Endothelial cell of umbilical vein (primary cell): ENCODE measurements around the gene IRX1. TPM values are rescaled to one million over a fixed set of nuclear protein-coding genes. Genes with fewer than 3 reads are reported as not detected.

Experiments used
- BruUV-seq: library from RNA; stranded (reverse); fragments of 400-500 nt; replicated peaks from 2 replicates; lab custom pipeline; 2021; lab: Mats Ljungman, UMichigan
- CTCF ChIA-PET: fragments of 300-600, 350-600 bp; sonication (Branson Sonifier 250); formaldehyde crosslinking; loops from one replicate; lab custom pipeline; 2021; ENCODE audit warnings: antibody characterized with exemption, inconsistent platforms; lab: Charles Lee
- POLR2A ChIA-PET: fragments of 300-600, 350-600 bp; sonication (Branson Sonifier 250); formaldehyde crosslinking; loops from one replicate; lab custom pipeline; 2021; ENCODE audit warnings: antibody characterized with exemption, inconsistent platforms; lab: Charles Lee
- DNase-seq: peaks from one replicate; pipeline ENCODE4 v3.0.0-alpha.2; 2011; ENCODE audit warnings: low read depth, low spot score
- FAIRE-seq: peaks from 2 replicates; lab custom pipeline; 2011; peaks lifted over from hg19 to GRCh38; lab: Jason Lieb, UNC
- H2AFZ ChIP-seq: 2 replicates; pipeline ENCODE4 v1.6.0; 2012; ENCODE audit warnings: low read depth, low read length, control low read depth, inconsistent platforms
- H3K27ac ChIP-seq: 2 replicates; pipeline ENCODE4 v1.5.1; 2011; ENCODE audit warnings: low read depth, mild to moderate bottlenecking, control low read depth, low read length, moderate library complexity; ENCODE audit not compliant: insufficient read depth
- H3K27me3 ChIP-seq, 2 experiments: 2 replicates each; pipeline versions ENCODE4 v1.6.0 to v1.6.1; 2011; ENCODE audit warnings: low read length in 2 of 2, mixed read lengths in 1 of 2; ENCODE audit not compliant: control insufficient read depth in 2 of 2, insufficient read depth in 2 of 2
- H3K36me3 ChIP-seq, 2 experiments: 2 replicates in 1 of 2; 3 replicates in 1 of 2; pipeline ENCODE4 v1.5.1; 2011; ENCODE audit warnings: low read length in 2 of 2, mild to moderate bottlenecking in 1 of 2, moderate library complexity in 1 of 2; ENCODE audit not compliant: control insufficient read depth in 2 of 2, insufficient read depth in 2 of 2; ENCODE audit errors: extremely low read depth in 1 of 2
- H3K4me1 ChIP-seq: 3 replicates; pipeline ENCODE4 v1.5.1; 2011; ENCODE audit warnings: mild to moderate bottlenecking, low read length; ENCODE audit not compliant: control insufficient read depth, insufficient read depth; ENCODE audit errors: extremely low read depth
- H3K4me2 ChIP-seq: 2 replicates; pipeline ENCODE4 v1.6.1; 2011; ENCODE audit warnings: low read length, control low read depth, mixed read lengths; ENCODE audit not compliant: insufficient read depth
- H3K4me3 ChIP-seq, 3 experiments: fragments of 200-600 bp in 1 of 3; sonication (generic), shearing (Covaris generic) in 1 of 3; replicated peaks in 1 of 3; 2 replicates each; pipeline ENCODE4 v1.5.1; 2011 to 2016; ENCODE audit warnings: control low read depth in 3 of 3, low read length in 3 of 3, mild to moderate bottlenecking in 2 of 3, inconsistent platforms in 1 of 3, low read depth in 1 of 3, moderate library complexity in 1 of 3; ENCODE audit not compliant: insufficient read depth in 1 of 3
- H3K79me2 ChIP-seq: 2 replicates; pipeline ENCODE4 v1.6.0; 2012; ENCODE audit warnings: low read length, inconsistent platforms; ENCODE audit not compliant: control insufficient read depth, insufficient read depth
- H3K9ac ChIP-seq: replicated peaks from 2 replicates; pipeline ENCODE3; 2011; ENCODE audit warnings: low read length, control low read depth; ENCODE audit not compliant: insufficient read depth; ENCODE audit errors: extremely low read depth
- H3K9me1 ChIP-seq: replicated peaks from 3 replicates; pipeline ENCODE4 v1.6.0; 2011; ENCODE audit warnings: mild to moderate bottlenecking, low read length; ENCODE audit not compliant: control insufficient read depth, insufficient read depth; ENCODE audit errors: extremely low read depth
- H3K9me3 ChIP-seq: replicated peaks from 2 replicates; pipeline ENCODE4 v1.5.1; 2012; ENCODE audit warnings: low read length, inconsistent platforms; ENCODE audit not compliant: control insufficient read depth, insufficient read depth
- H4K20me1 ChIP-seq: replicated peaks from 2 replicates; pipeline ENCODE3; 2011; ENCODE audit warnings: mild to moderate bottlenecking, low read length; ENCODE audit not compliant: control insufficient read depth, insufficient read depth; ENCODE audit errors: extremely low read depth
- EZH2 ChIP-seq: IDR thresholded peaks from 2 replicates; pipeline ENCODE4 v1.6.1; 2012; ENCODE audit warnings: borderline replicate concordance, low read depth, mild to moderate bottlenecking, moderate library complexity, low read length, inconsistent platforms; ENCODE audit not compliant: severe bottlenecking
- FOS ChIP-seq: IDR thresholded peaks from 2 replicates; pipeline ENCODE4 v1.6.1; 2011; ENCODE audit warnings: mild to moderate bottlenecking, low read length, moderate library complexity, borderline replicate concordance; ENCODE audit not compliant: insufficient read depth
- GATA2 ChIP-seq: IDR thresholded peaks from 2 replicates; pipeline ENCODE4 v1.7.0; 2011; ENCODE audit warnings: low read depth, mild to moderate bottlenecking, moderate library complexity, mixed read lengths, low read length; ENCODE audit not compliant: insufficient read length, insufficient read depth
- JUN ChIP-seq: IDR thresholded peaks from 2 replicates; pipeline ENCODE4 v1.6.1; 2011; ENCODE audit warnings: borderline replicate concordance, low read depth; ENCODE audit not compliant: insufficient read length, insufficient read depth
- MAX ChIP-seq: IDR thresholded peaks from 2 replicates; pipeline ENCODE4 v1.6.1; 2011; ENCODE audit not compliant: insufficient read depth, insufficient read length
- MYC ChIP-seq: IDR thresholded peaks from one replicate; pipeline ENCODE4 v1.6.1; 2011; ENCODE audit warnings: mild to moderate bottlenecking, low read depth, low read length
- POLR2A ChIP-seq: IDR thresholded peaks from 2 replicates; pipeline ENCODE4 v1.6.1; 2012; ENCODE audit warnings: low read depth, mild to moderate bottlenecking, control low read depth, low read length
- POLR2AphosphoS5 ChIP-seq: IDR thresholded peaks from 2 replicates; pipeline ENCODE4 v1.6.1; 2012; ENCODE audit warnings: low read depth, mild to moderate bottlenecking, control low read depth, low read length, moderate library complexity; ENCODE audit not compliant: insufficient read depth
- dilution Hi-C: fragments of 300-500 bp; cut with MboI; formaldehyde crosslinking; loops from one replicate; pipeline ENCODE4 v1.15.0; 2019; ENCODE audit warnings: low sequenced_read_pairs; ENCODE audit not compliant: extremely low pct_ligation_motif_present
- intact Hi-C: fragments of 100-400 bp; cut with micrococcal nuclease; formaldehyde crosslinking; loops from one replicate; pipeline ENCODE4 v1.10.0; 2022
- polyA plus RNA-seq, 4 experiments: library from polyadenylated mRNA; depleted of rRNA in 3 of 4; stranded (reverse) in 3 of 4; unstranded in 1 of 4; fragments of >200 nt; gene quantifications; 2 replicates each; pipeline versions ENCODE4 v1.2.1 to v1.2.3, GENCODE V29; 2011 to 2012; ENCODE audit warnings: missing spikeins in 1 of 4
- total RNA-seq: library from RNA; stranded (reverse); gene quantifications from 2 replicates; pipeline ENCODE4 v1.2.3, GENCODE V29; 2021
- TF ChIP-seq, protein P1 (sequence below), 2 donors: IDR thresholded peaks; 1 replicate in 1 of 2; 2 replicates in 1 of 2; pipeline ENCODE4 v1.5.1; 2011; ENCODE audit warnings: low read length in 2 of 2, mild to moderate bottlenecking in 2 of 2, moderate library complexity in 2 of 2, control low read depth in 1 of 2, inconsistent platforms in 1 of 2, low read depth in 1 of 2; ENCODE audit not compliant: insufficient read depth in 1 of 2; ENCODE audit errors: extremely low read depth in 1 of 2

IRX1 gene
- total and polyA plus RNA-seq, 2 donors (not counting 3 experiments of a cell fraction or from before 2014, with no cell fraction given): not detected

- no peak for FAIRE-seq
- ChIA-PET POLR2A (no interaction called here), CTCF (no interaction called here)
- Histone ChIP-seq H3K4me3 (no peak overlapping the region), H3K9me1 (no peaks in the 10 kb centered on the region), H3K36me3 (no peaks in the 10 kb centered on the region), H4K20me1 (no peaks in the 10 kb centered on the region), H3K79me2 (no peaks in the 10 kb centered on the region), H3K27ac (no peak overlapping the region), H2AFZ (no peak overlapping the region), H3K4me2 (no peak overlapping the region), H3K4me1 (no peaks in the 10 kb centered on the region), H3K9ac (no peak overlapping the region), H3K27me3 (no peaks in the 10 kb centered on the region), H3K9me3 (no peaks in the 10 kb centered on the region)
- dilution Hi-C loops (no loop called here), intact Hi-C loops (no loop called here)
- BruUV-seq: no TSS peak
- TF ChIP-seq, protein P1, sequence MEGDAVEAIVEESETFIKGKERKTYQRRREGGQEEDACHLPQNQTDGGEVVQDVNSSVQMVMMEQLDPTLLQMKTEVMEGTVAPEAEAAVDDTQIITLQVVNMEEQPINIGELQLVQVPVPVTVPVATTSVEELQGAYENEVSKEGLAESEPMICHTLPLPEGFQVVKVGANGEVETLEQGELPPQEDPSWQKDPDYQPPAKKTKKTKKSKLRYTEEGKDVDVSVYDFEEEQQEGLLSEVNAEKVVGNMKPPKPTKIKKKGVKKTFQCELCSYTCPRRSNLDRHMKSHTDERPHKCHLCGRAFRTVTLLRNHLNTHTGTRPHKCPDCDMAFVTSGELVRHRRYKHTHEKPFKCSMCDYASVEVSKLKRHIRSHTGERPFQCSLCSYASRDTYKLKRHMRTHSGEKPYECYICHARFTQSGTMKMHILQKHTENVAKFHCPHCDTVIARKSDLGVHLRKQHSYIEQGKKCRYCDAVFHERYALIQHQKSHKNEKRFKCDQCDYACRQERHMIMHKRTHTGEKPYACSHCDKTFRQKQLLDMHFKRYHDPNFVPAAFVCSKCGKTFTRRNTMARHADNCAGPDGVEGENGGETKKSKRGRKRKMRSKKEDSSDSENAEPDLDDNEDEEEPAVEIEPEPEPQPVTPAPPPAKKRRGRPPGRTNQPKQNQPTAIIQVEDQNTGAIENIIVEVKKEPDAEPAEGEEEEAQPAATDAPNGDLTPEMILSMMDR (IDR thresholded peaks at IDR 0.05; ENCODE audit: extremely low read depth in 1 of 2, insufficient read depth in 1 of 2, low read depth in 1 of 2, low read length in 2 of 2): no peak
- TF ChIP-seq FOS (no peak), JUN (no peak), EZH2 (no peak), MYC (no peak), MAX (no peak), POLR2AphosphoS5 (no peak), POLR2A (no peak), GATA2 (no peak)
- DNase-seq: no peak
Observed at GRCh38 chr5:3622961-3623360, 27.3 kb downstream of the IRX1 start.
